ENCODE data around the gene FBXO17. TPM values are rescaled to one million over a fixed set of nuclear protein-coding genes. Genes with fewer than 3 reads are reported as not detected.

FBXO17 gene
- total and polyA plus RNA-seq, 2 donors (not counting 1 experiment from before 2014, with no cell fraction given): not detected

DNA sequence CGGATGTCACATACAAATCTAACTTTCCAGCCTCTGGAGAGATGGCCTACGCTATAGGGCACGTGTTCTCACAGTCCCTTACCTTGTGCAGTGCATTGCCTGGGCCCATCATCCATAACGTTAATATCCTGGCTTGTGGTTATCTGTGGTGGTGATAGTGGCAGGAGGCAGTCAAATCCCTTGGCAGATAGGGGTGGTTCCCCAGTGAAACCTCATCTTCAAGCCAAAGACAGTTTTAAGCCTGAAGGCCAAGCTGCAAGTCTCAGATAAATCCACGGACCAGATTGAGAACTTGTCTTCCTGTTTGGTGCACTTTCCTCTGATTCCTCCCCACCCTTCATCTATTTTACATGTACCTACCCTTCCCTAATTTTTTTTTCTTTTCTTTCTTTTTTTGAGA is 4.3 kb upstream of the FBXO17 start:
- H3K4me3 ChIP-seq (ENCODE audit: control extremely low read depth in 1 of 5, extremely low read depth in 1 of 5, insufficient read depth in 1 of 5, low read depth in 2 of 5, low read length in 4 of 5): no peak overlapping the region
- Mint-ChIP-seq H3K27me3 (peaks cover 34% of the 10 kb centered on the region), H3K4me1 (peaks cover 11% of the 10 kb centered on the region), H3K27ac (no peak overlapping the region), H3K9me3 (ENCODE audit: insufficient read depth) (peaks cover 5% of the 10 kb centered on the region), H3K4me3 (no peak overlapping the region)
- H3K79me2 ChIP-seq (ENCODE audit: control insufficient read depth, insufficient read depth, low read length): no peaks in the 10 kb centered on the region
- H3K36me3 ChIP-seq (replicated peaks in 1 of 2; ENCODE audit: control extremely low read depth in 1 of 2, control insufficient read depth in 1 of 2, extremely low read depth in 1 of 2, insufficient read depth in 2 of 2, low read length in 1 of 2): no peaks in the 10 kb centered on the region
- TF ChIP-seq EZH2 (IDR thresholded peaks at IDR 0.05; ENCODE audit: borderline replicate concordance, insufficient read depth, low read depth, low read length, poor library complexity, severe bottlenecking): no peak
- TF ChIP-seq, protein P1, sequence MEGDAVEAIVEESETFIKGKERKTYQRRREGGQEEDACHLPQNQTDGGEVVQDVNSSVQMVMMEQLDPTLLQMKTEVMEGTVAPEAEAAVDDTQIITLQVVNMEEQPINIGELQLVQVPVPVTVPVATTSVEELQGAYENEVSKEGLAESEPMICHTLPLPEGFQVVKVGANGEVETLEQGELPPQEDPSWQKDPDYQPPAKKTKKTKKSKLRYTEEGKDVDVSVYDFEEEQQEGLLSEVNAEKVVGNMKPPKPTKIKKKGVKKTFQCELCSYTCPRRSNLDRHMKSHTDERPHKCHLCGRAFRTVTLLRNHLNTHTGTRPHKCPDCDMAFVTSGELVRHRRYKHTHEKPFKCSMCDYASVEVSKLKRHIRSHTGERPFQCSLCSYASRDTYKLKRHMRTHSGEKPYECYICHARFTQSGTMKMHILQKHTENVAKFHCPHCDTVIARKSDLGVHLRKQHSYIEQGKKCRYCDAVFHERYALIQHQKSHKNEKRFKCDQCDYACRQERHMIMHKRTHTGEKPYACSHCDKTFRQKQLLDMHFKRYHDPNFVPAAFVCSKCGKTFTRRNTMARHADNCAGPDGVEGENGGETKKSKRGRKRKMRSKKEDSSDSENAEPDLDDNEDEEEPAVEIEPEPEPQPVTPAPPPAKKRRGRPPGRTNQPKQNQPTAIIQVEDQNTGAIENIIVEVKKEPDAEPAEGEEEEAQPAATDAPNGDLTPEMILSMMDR (IDR thresholded peaks at IDR 0.05): no peak
- H3K9ac ChIP-seq (ENCODE audit: low read length): no peak overlapping the region
- no peaks in the 10 kb centered on the region for H4K20me1 ChIP-seq (ENCODE audit: control insufficient read depth, insufficient read depth, low read length, poor library complexity, severe bottlenecking)
- no peak for DNase-seq
- H2AFZ ChIP-seq (ENCODE audit: insufficient read depth, low read depth, low read length, poor library complexity, severe bottlenecking): no peak overlapping the region
- intact Hi-C loops (cut with micrococcal nuclease): no loop called here
- H3K4me2 ChIP-seq (replicated peaks; ENCODE audit: low read depth, low read length, poor library complexity, severe bottlenecking): no peak overlapping the region
- ChIA-PET POLR2A (no interaction called here), CTCF (no interaction called here)
- peaks cover 0 to 3% of the 10 kb centered on the region in 2 donors for H3K4me1 ChIP-seq (ENCODE audit: control insufficient read depth in 2 of 2, insufficient read depth in 2 of 2, low read length in 2 of 2)
- ATAC-seq (ENCODE audit: low read depth): no peak
- WGBS (ENCODE audit: insufficient coverage): 87% methylated on average over 4 of the region's 5 CpGs
- H3K27me3 ChIP-seq (replicated peaks in 1 of 4; ENCODE audit: control extremely low read depth in 1 of 4, control insufficient read depth in 3 of 4, insufficient read depth in 4 of 4, low read length in 3 of 4): peaks cover 0 to 17% (median 10%) of the 10 kb centered on the region in 4 experiments
- peaks cover 0 to 29% (median 8%) of the 10 kb centered on the region in 3 donors for H3K9me3 ChIP-seq (ENCODE audit: control extremely low read depth in 1 of 3, control insufficient read depth in 2 of 3, insufficient read depth in 1 of 3, low read length in 2 of 3)
- no peak overlapping the region for H3K27ac ChIP-seq (ENCODE audit: low read length in 2 of 2)

DNA sequence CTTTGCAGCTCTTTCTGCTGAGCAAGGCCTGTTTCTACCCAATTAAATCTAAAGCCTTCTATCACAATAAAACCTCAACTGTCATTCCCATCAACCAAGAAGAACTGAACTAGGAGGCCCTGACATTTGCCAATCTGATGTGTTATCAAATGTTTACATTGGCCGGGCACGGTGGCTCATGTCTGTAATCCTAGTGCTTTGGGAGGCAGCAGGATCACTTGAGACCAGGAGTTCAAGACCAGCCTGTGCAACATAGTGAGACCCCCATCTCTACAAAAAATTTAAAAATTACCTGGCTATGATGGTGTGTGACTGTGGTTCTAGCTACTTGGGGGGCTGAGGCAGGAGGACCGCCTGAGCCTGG is 2.8 kb upstream of the FBXO17 start:
- no CpG with 5 or more reads among the region's 3 CpGs for WGBS (ENCODE audit: insufficient coverage)
- no peak overlapping the region for H3K9ac ChIP-seq (ENCODE audit: low read length)
- Mint-ChIP-seq H3K4me1 (peaks cover 12% of the 10 kb centered on the region), H3K27ac (no peak overlapping the region), H3K4me3 (no peak overlapping the region), H3K9me3 (ENCODE audit: insufficient read depth) (peaks cover 5% of the 10 kb centered on the region), H3K27me3 (peaks cover 40% of the 10 kb centered on the region)
- no peaks in the 10 kb centered on the region for H3K36me3 ChIP-seq (replicated peaks in 1 of 2; ENCODE audit: control extremely low read depth in 1 of 2, control insufficient read depth in 1 of 2, extremely low read depth in 1 of 2, insufficient read depth in 2 of 2, low read length in 1 of 2)
- H3K4me3 ChIP-seq (ENCODE audit: control extremely low read depth in 1 of 5, extremely low read depth in 1 of 5, insufficient read depth in 1 of 5, low read depth in 2 of 5, low read length in 4 of 5): no peak overlapping the region
- H3K79me2 ChIP-seq (ENCODE audit: control insufficient read depth, insufficient read depth, low read length): no peaks in the 10 kb centered on the region
- TF ChIP-seq, protein P1 (IDR thresholded peaks at IDR 0.05): no peak
- no peak for TF ChIP-seq EZH2 (IDR thresholded peaks at IDR 0.05; ENCODE audit: borderline replicate concordance, insufficient read depth, low read depth, low read length, poor library complexity, severe bottlenecking)
- H3K4me1 ChIP-seq (ENCODE audit: control insufficient read depth in 2 of 2, insufficient read depth in 2 of 2, low read length in 2 of 2): peaks cover 0 to 3% of the 10 kb centered on the region in 2 donors
- ChIA-PET POLR2A (no interaction called here), CTCF (no interaction called here)
- intact Hi-C loops (cut with micrococcal nuclease): no loop called here
- H3K4me2 ChIP-seq (replicated peaks; ENCODE audit: low read depth, low read length, poor library complexity, severe bottlenecking): no peak overlapping the region
- DNase-seq (no peak), ATAC-seq (ENCODE audit: low read depth) (no peak)
- no peak overlapping the region for H2AFZ ChIP-seq (ENCODE audit: insufficient read depth, low read depth, low read length, poor library complexity, severe bottlenecking)
- peaks cover 0 to 26% (median 8%) of the 10 kb centered on the region in 3 donors for H3K9me3 ChIP-seq (ENCODE audit: control extremely low read depth in 1 of 3, control insufficient read depth in 2 of 3, insufficient read depth in 1 of 3, low read length in 2 of 3)
- H3K27ac ChIP-seq (ENCODE audit: low read length in 2 of 2): no peak overlapping the region
- H3K27me3 ChIP-seq (replicated peaks in 1 of 4; ENCODE audit: control extremely low read depth in 1 of 4, control insufficient read depth in 3 of 4, insufficient read depth in 4 of 4, low read length in 3 of 4): peaks cover 0 to 19% (median 12%) of the 10 kb centered on the region in 4 experiments
- no peaks in the 10 kb centered on the region for H4K20me1 ChIP-seq (ENCODE audit: control insufficient read depth, insufficient read depth, low read length, poor library complexity, severe bottlenecking)

Measured in B cell (primary cell).